Smooth muscle cell (in vitro differentiated cells): ENCODE results near the gene WLS. TPM values are rescaled to one million over a fixed set of nuclear protein-coding genes. Genes with fewer than 3 reads are reported as not detected.
"Not testable (repeated sequence)": the region's sequence is repeated elsewhere in the genome, so short reads cannot be mapped to it uniquely, and the experiment has no call there.

ENCODE experiments used
- DNase-seq: peaks from one replicate; lab custom pipeline; 2025; ENCODE audit not compliant: unreplicated experiment; lab: John Stamatoyannopoulos, UW
- H2AFZ ChIP-seq: fragments of 200-600 bp; sonication (generic); 2 replicates; pipeline ENCODE4 v1.6.0; 2016; ENCODE audit warnings: antibody characterized with exemption, low read depth, mild to moderate bottlenecking
- H3F3A ChIP-seq: fragments of 200-600 bp; sonication (generic); 2 replicates; pipeline ENCODE4 v1.6.0; 2017; ENCODE audit warnings: antibody characterized with exemption, low read depth
- H3K27ac ChIP-seq: fragments of 200-600 bp; sonication (generic); 2 replicates; pipeline ENCODE4 v1.5.1; 2016; ENCODE audit warnings: low read depth, mild to moderate bottlenecking
- H3K27me3 ChIP-seq: fragments of 200-600 bp; sonication (generic); 2 replicates; pipeline ENCODE4 v1.6.1; 2016; ENCODE audit warnings: low read depth, mild to moderate bottlenecking
- H3K36me3 ChIP-seq: fragments of 200-600 bp; sonication (generic); 2 replicates; pipeline ENCODE4 v1.5.1; 2016; ENCODE audit warnings: low read depth
- H3K4me1 ChIP-seq: fragments of 200-600 bp; sonication (generic); 2 replicates; pipeline ENCODE4 v1.5.1; 2016; ENCODE audit warnings: low read depth
- H3K4me2 ChIP-seq: fragments of 200-600 bp; sonication (generic); 2 replicates; pipeline ENCODE4 v1.6.0; 2016; ENCODE audit warnings: mild to moderate bottlenecking
- H3K4me3 ChIP-seq: fragments of 200-600 bp; sonication (generic); 2 replicates; pipeline ENCODE4 v1.5.1; 2016; ENCODE audit warnings: mild to moderate bottlenecking
- H3K79me2 ChIP-seq: fragments of 200-600 bp; sonication (generic); 2 replicates; pipeline ENCODE4 v1.6.0; 2016; ENCODE audit warnings: low read depth, mild to moderate bottlenecking
- H3K9ac ChIP-seq: fragments of 200-600 bp; sonication (generic); 2 replicates; pipeline ENCODE4 v1.6.0; 2016; ENCODE audit warnings: low read depth
- H3K9me3 ChIP-seq: fragments of 200-600 bp; sonication (generic); replicated peaks from 2 replicates; pipeline ENCODE4 v1.5.1; 2016; ENCODE audit warnings: low read depth
- H4K20me1 ChIP-seq: fragments of 200-600 bp; sonication (generic); 2 replicates; pipeline ENCODE4 v1.6.0; 2016; ENCODE audit warnings: low read depth
- CTCF ChIP-seq: fragments of 200-600 bp; sonication (generic); IDR thresholded peaks from 2 replicates; pipeline ENCODE4 v1.5.1; 2017; ENCODE audit warnings: borderline replicate concordance, mild to moderate bottlenecking, antibody characterized with exemption; ENCODE audit not compliant: insufficient read depth, poor library complexity, severe bottlenecking
- WGBS: methylation state at CpG from one replicate; pipeline ENCODE4 v1.1.7; 2016; ENCODE audit warnings: low lambda C conversion rate; 5-methylcytosine and 5-hydroxymethylcytosine counted together
- polyA plus RNA-seq: library from polyadenylated mRNA; unstranded; fragments of >200 nt; fragmentation: Nextera tagmentation; extraction: Ambion mirVana; gene quantifications from 2 replicates; pipeline ENCODE4 v1.2.1, GENCODE V29; 2016
- total RNA-seq: library from RNA; depleted of rRNA; stranded (reverse); fragments of >200 nt; gene quantifications from 2 replicates; pipeline ENCODE4 v1.2.3, GENCODE V29; 2014

WLS gene
- total and polyA plus RNA-seq, 2 experiments from 2014 or later: 58.1 to 112 TPM

DNA sequence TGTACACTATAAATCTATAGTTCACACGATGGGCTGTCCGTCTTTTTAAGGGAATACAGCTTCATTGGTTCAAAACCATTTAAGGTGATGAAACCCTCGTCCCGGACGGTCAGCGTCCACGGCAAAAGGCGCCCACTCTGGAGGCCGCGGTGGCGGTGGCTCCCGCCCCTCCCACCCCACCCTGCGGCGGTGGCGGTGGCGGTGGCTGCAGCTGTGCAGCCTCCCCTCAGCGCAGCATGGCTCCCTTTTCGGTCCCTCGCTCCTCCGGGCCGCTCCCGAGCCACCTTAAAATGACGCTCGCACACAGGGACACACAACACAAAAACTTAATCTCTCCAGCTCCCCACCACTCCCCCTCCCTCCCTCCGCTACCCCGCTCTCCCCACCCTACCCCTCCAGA, 69.1 kb downstream of the WLS start:
- Histone ChIP-seq H3K4me3 (no peak overlapping the region), H3K9ac (no peak overlapping the region), H3K79me2 (peaks cover 5% of the 10 kb centered on the region), H3K4me1 (no peaks in the 10 kb centered on the region), H4K20me1 (no peaks in the 10 kb centered on the region), H3K4me2 (no peak overlapping the region), H3K9me3 (no peaks in the 10 kb centered on the region), H3K36me3 (no peaks in the 10 kb centered on the region), H2AFZ (no peak overlapping the region), H3K27ac (no peak overlapping the region), H3F3A (no peaks in the 10 kb centered on the region), H3K27me3 (no peaks in the 10 kb centered on the region)
- 97% methylated on average over 11 of the region's 26 CpGs for WGBS
- no peak for DNase-seq
- no peak for TF ChIP-seq CTCF

- TF ChIP-seq CTCF: no peak
- no peaks in the 10 kb centered on the region for H3F3A ChIP-seq
- H3K27me3 ChIP-seq: no peaks in the 10 kb centered on the region
- DNase-seq: no peak
- no peaks in the 10 kb centered on the region for H3K4me1 ChIP-seq
- 88% methylated on average over 16 of the region's 16 CpGs for WGBS
- H3K4me2 ChIP-seq: no peak overlapping the region
- H3K27ac ChIP-seq: no peak overlapping the region
- no peak overlapping the region for H2AFZ ChIP-seq
- no peaks in the 10 kb centered on the region for H4K20me1 ChIP-seq
- no peaks in the 10 kb centered on the region for H3K36me3 ChIP-seq
- H3K9me3 ChIP-seq: no peaks in the 10 kb centered on the region
- peaks cover 5% of the 10 kb centered on the region for H3K79me2 ChIP-seq
- no peak overlapping the region for H3K9ac ChIP-seq
- no peak overlapping the region for H3K4me3 ChIP-seq
Observed at GRCh38 chr1:68162761-68163160, 69.6 kb downstream of the WLS start.

- not testable (repeated sequence) for H3K4me2 ChIP-seq, H3K79me2 ChIP-seq, H3K9ac ChIP-seq, H3K9me3 ChIP-seq, H3K4me3 ChIP-seq, H3K27me3 ChIP-seq, H3K36me3 ChIP-seq, H3K4me1 ChIP-seq, DNase-seq, H4K20me1 ChIP-seq, H3F3A ChIP-seq, H2AFZ ChIP-seq, H3K27ac ChIP-seq
- 84% methylated on average over 12 of the region's 12 CpGs for WGBS
Observed at GRCh38 chr1:68161672-68162071, 70.7 kb downstream of the WLS start.

- 93% methylated on average over 2 of the region's 2 CpGs for WGBS
- not testable (repeated sequence) for H2AFZ ChIP-seq
Observed at GRCh38 chr1:68160935-68161334, 71.4 kb downstream of the WLS start.

GRCh38 chr1:68160021-68160420, 72.3 kb downstream of the WLS start:
- H3K4me3 ChIP-seq: no peak overlapping the region
- H3K79me2 ChIP-seq: peaks cover 5% of the 10 kb centered on the region
- H3K27ac ChIP-seq: no peak overlapping the region
- DNase-seq: no peak
- no peak overlapping the region for H3K9ac ChIP-seq
- no peaks in the 10 kb centered on the region for H3K36me3 ChIP-seq
- no peaks in the 10 kb centered on the region for H3F3A ChIP-seq
- TF ChIP-seq CTCF: no peak
- no peak overlapping the region for H2AFZ ChIP-seq
- H3K4me2 ChIP-seq: no peak overlapping the region
- no peaks in the 10 kb centered on the region for H4K20me1 ChIP-seq
- whole genome bisulfite sequencing: 87% methylated on average over 1 of the region's 1 CpG
- H3K4me1 ChIP-seq: no peaks in the 10 kb centered on the region
- no peaks in the 10 kb centered on the region for H3K27me3 ChIP-seq
- H3K9me3 ChIP-seq: no peaks in the 10 kb centered on the region

More at GRCh38 chr1:68160935-68161334, 71.4 kb downstream of the WLS start:
- H3K36me3 ChIP-seq, H3K27me3 ChIP-seq, H4K20me1 ChIP-seq, H3K9me3 ChIP-seq, H3K9ac ChIP-seq, H3K4me3 ChIP-seq, H3F3A ChIP-seq, H3K4me1 ChIP-seq, DNase-seq, H3K79me2 ChIP-seq, H3K27ac ChIP-seq, H3K4me2 ChIP-seq: not testable (repeated sequence)
